ENCODE measurements around the gene CD7.

Gene CD7

GRCh38 chr17:82361885-82362633 is 44.7 kb upstream of the CD7 start:
- TF ChIP-seq EGR1 (IDR thresholded peaks at IDR 0.05) (no peak), FOXM1 (IDR thresholded peaks at IDR 0.05; ENCODE audit: borderline replicate concordance, low read depth) (no peak), TCF12 (IDR thresholded peaks at IDR 0.05; ENCODE audit: low read depth) (no peak), MAX (IDR thresholded peaks at IDR 0.05) (no peak; the same call in 1 of the 2 replicates), TEAD4 (IDR thresholded peaks at IDR 0.05) (no peak), TAF1 (IDR thresholded peaks at IDR 0.05; ENCODE audit: low read depth) (no peak), USF1 (IDR thresholded peaks at IDR 0.05) (no peak), EP300 (IDR thresholded peaks at IDR 0.05; ENCODE audit: borderline replicate concordance) (no peak), YY1 (IDR thresholded peaks at IDR 0.05; ENCODE audit: low read depth) (no peak), CREB1 (IDR thresholded peaks at IDR 0.05; ENCODE audit: low read depth) (no peak), NFIC (IDR thresholded peaks at IDR 0.05) (no peak)

GRCh38 chr17:82358465-82359350 is 41.3 kb upstream of the CD7 start, which contains the start of gene TEX19:
Gene TEX19, plus strand, starts transcription at chr17:82359247. Its CDS starts 2,904 bp downstream, at chr17:82362151.
- TF ChIP-seq ZBTB7A (IDR thresholded peaks at IDR 0.05; ENCODE audit: low read depth) (peak; percentile 80), RAD21 (IDR thresholded peaks at IDR 0.05; ENCODE audit: low read depth) (no peak), CEBPB (IDR thresholded peaks at IDR 0.05) (no peak), MAX (IDR thresholded peaks at IDR 0.05) (peak; percentile 91)

GRCh38 chr17:82357394-82357793 is 40.0 kb upstream of the CD7 start:
- TF ChIP-seq FOXM1 (IDR thresholded peaks at IDR 0.05; ENCODE audit: borderline replicate concordance, low read depth) (peak; percentile 69), NFIC (IDR thresholded peaks at IDR 0.05) (peak; percentile 82), RAD21 (IDR thresholded peaks at IDR 0.05; ENCODE audit: low read depth) (no peak), EP300 (IDR thresholded peaks at IDR 0.05; ENCODE audit: borderline replicate concordance) (peak; percentile 87), TCF12 (IDR thresholded peaks at IDR 0.05; ENCODE audit: low read depth) (peak; percentile 98), TAF1 (IDR thresholded peaks at IDR 0.05; ENCODE audit: low read depth) (no peak), EGR1 (IDR thresholded peaks at IDR 0.05) (no peak), TEAD4 (IDR thresholded peaks at IDR 0.05) (no peak), ZBTB7A (IDR thresholded peaks at IDR 0.05; ENCODE audit: low read depth) (peak; percentile 82), CREB1 (IDR thresholded peaks at IDR 0.05; ENCODE audit: low read depth) (no peak), USF1 (IDR thresholded peaks at IDR 0.05) (no peak), YY1 (IDR thresholded peaks at IDR 0.05; ENCODE audit: low read depth) (no peak), CEBPB (IDR thresholded peaks at IDR 0.05) (no peak), MAX (IDR thresholded peaks at IDR 0.05) (0 out of 2 replicates have a peak, but pooled peaks have one; percentile 31)

GRCh38 chr17:82356845-82357355 is 39.5 kb upstream of the CD7 start:
- TF ChIP-seq MAX (IDR thresholded peaks at IDR 0.05) = peak; percentile 8; the same call in 1 of the 2 replicates
- TF ChIP-seq TCF12 (IDR thresholded peaks at IDR 0.05; ENCODE audit: low read depth) = no peak

- TF ChIP-seq ZBTB7A (IDR thresholded peaks at IDR 0.05; ENCODE audit: low read depth) (0 out of 2 replicates have a peak, but pooled peaks have one; percentile 71), NFIC (IDR thresholded peaks at IDR 0.05) (peak; percentile 96), REST (IDR thresholded peaks at IDR 0.05; ENCODE audit: low read depth) (no peak), CREB1 (IDR thresholded peaks at IDR 0.05; ENCODE audit: low read depth) (no peak), EGR1 (IDR thresholded peaks at IDR 0.05) (no peak), TEAD4 (IDR thresholded peaks at IDR 0.05) (peak; percentile 99), USF1 (IDR thresholded peaks at IDR 0.05) (0 out of 2 replicates have a peak, but pooled peaks have one; percentile 3), CEBPB (IDR thresholded peaks at IDR 0.05) (peak; percentile 27; the same call in 1 of the 2 replicates), MAX (IDR thresholded peaks at IDR 0.05) (peak; percentile 93), YY1 (IDR thresholded peaks at IDR 0.05; ENCODE audit: low read depth) (peak; percentile 58; the same call in 1 of the 2 replicates), EP300 (IDR thresholded peaks at IDR 0.05; ENCODE audit: borderline replicate concordance) (peak; percentile 94), RAD21 (IDR thresholded peaks at IDR 0.05; ENCODE audit: low read depth) (peak; percentile 32; the same call in 1 of the 2 replicates), TCF12 (IDR thresholded peaks at IDR 0.05; ENCODE audit: low read depth) (peak; percentile 98), FOXM1 (IDR thresholded peaks at IDR 0.05; ENCODE audit: borderline replicate concordance, low read depth) (peak; percentile 86), TAF1 (IDR thresholded peaks at IDR 0.05; ENCODE audit: low read depth) (0 out of 2 replicates have a peak, but pooled peaks have one; percentile 26)
Observed at GRCh38 chr17:82355770-82356427, 38.5 kb upstream of the CD7 start.

All from Ishikawa (cell line).